Central memory CD8-positive, alpha-beta T cell (primary cell): ENCODE data around the gene ITLN1.

ENCODE experiments used
- ATAC-seq: fragments of 150-1000 bp; cut with Tn5 transposase; replicated peaks from 2 replicates; pipeline ENCODE4 v1.10.0; 2022; ENCODE audit warnings: mild to moderate bottlenecking, moderate FRiP score, moderate number of reproducible peaks; ENCODE audit not compliant: poor library complexity, severe bottlenecking; ENCODE audit errors: extremely low read depth
- DNase-seq, 2 donors: peaks; one replicate each; pipeline ENCODE4 v3.0.0; 2021; ENCODE audit warnings: low spot score in 2 of 2
- H3K27ac Mint-ChIP-seq: one replicate; pipeline ENCODE4 v1.8.0; 2022; ENCODE audit warnings: low read depth, mild to moderate bottlenecking, moderate library complexity, mixed read lengths
- H3K27me3 Mint-ChIP-seq: one replicate; pipeline ENCODE4 v1.8.0; 2022; ENCODE audit warnings: mixed read lengths
- H3K36me3 Mint-ChIP-seq: one replicate; pipeline ENCODE4 v1.8.0; 2022; ENCODE audit warnings: mild to moderate bottlenecking, moderate library complexity, mixed read lengths; ENCODE audit not compliant: insufficient read depth
- H3K4me1 Mint-ChIP-seq: one replicate; pipeline ENCODE4 v1.8.0; 2022; ENCODE audit warnings: mixed read lengths
- H3K4me3 Mint-ChIP-seq: one replicate; pipeline ENCODE4 v1.8.0; 2022; ENCODE audit warnings: mild to moderate bottlenecking, moderate library complexity, mixed read lengths
- H3K9me3 Mint-ChIP-seq: one replicate; pipeline ENCODE4 v1.8.0; 2022; ENCODE audit warnings: mixed read lengths

ITLN1 gene

DNA sequence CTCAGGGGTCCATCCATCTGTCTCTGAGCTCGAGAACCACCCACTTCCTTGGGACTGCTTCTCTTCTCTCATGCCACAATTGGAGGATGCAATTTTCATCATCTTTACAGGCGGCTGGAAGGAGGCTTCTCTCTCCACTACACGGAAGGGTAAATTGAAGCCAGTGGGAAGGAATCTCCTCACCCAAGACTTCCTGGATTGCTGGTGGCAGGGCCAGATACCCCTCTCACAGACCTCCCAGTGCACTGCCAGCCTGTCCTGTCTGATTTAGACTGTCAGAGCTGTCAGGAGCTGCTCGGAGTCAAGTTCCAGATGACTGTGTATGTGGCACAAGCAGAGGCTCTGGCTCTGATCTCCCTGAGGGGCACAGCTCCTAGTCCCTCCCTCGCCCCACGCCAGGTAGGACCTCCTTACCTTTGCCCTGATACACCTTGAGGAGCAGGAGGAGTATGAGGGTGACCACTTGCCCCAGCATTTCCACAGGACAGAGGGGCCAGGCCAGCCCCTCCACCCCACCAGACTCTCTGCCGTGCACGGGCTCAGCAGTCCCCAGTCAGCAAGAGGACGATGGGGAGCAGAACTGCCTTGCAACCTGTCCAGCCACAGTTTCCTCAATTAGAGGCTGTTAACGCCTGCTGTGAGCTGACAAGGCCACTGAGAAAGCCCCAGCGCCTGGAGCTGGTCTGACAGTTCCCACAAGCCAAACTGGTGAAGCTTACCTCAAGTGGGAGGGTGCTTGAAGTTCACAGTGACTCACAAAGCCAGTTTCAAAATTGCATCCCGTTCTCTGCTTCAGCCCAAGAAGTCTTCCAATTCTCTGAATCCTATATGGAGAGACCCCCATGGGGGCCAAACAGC, 22.5 kb downstream of the ITLN1 start, which contains the start of gene CD244:
Gene CD244 (minus strand): TSS at position 685 of the 858 bp plus-strand sequence. CDS start 210 bp downstream, at position 475.
- Mint-ChIP-seq H3K4me1 (peaks cover 54% of the 10 kb centered on the region), H3K36me3 (peaks cover 8% of the 10 kb centered on the region), H3K4me3 (peak within 1 kb of the TSS; percentile 96), H3K9me3 (no peaks in the 10 kb centered on the region), H3K27me3 (no peaks in the 10 kb centered on the region), H3K27ac (peak within 1 kb of the TSS; percentile 91)
- DNase-seq (peak; percentile 46 to 72), ATAC-seq (peak; percentile 95)

DNA sequence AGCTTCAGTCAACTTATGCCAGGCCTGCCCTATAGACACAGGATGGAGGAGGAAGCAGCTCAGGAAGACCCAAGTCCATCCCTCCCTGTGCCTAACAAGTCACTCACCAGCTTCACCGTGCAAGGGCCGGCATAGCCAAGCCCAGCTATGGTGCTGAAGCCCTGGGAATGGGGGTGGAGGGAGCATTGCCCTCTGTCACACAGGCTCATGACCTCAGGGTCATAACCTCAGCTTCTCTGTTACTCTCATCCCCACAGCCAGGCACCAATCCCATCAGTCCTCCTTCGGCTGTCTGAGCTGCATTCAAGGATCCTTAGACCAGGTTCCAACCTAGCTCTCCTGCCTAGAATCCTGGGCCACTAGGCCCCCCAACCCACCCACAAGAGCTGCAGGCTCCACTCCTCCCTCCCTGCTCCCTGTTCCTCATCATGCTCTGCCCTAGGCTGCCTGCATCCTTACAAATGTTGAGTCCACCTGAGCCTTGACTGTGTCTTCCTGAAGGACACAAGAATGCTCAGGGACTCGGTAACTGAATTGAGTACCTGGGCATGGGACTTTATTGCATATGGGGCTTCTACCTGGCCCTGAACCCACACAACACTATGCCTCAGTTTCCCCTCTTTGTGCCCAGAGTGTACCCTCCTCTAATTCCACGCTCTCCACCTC, 24.0 kb downstream of the ITLN1 start:
- DNase-seq, result no peak
- Mint-ChIP-seq H3K27ac (peak overlapping the region; percentile 91), H3K36me3 (peaks cover 8% of the 10 kb centered on the region), H3K27me3 (no peaks in the 10 kb centered on the region), H3K4me1 (peaks cover 54% of the 10 kb centered on the region), H3K9me3 (no peaks in the 10 kb centered on the region), H3K4me3 (peak overlapping the region; percentile 96)
- no peak for ATAC-seq

DNA sequence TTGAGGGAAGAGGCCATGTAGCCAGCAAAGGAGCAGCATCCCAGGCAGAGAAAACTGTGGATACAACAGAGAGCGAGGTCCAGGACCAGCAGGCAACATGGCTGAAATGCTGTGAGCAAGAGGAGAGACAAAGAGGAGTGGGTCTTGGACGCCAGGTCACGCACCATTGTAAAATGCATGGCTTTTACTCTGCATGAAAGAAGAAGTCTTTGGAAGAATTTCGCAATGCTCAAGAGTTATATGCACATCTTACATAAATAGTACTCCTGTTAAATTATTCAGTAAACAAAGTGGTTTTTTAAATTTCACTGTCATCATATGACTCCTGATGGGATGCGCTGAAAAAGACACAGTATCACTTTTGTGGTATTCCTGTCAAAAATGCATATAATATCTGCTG, 25.8 kb downstream of the ITLN1 start:
- no peak for ATAC-seq
- H3K36me3 Mint-ChIP-seq, result peaks cover 8% of the 10 kb centered on the region

DNA sequence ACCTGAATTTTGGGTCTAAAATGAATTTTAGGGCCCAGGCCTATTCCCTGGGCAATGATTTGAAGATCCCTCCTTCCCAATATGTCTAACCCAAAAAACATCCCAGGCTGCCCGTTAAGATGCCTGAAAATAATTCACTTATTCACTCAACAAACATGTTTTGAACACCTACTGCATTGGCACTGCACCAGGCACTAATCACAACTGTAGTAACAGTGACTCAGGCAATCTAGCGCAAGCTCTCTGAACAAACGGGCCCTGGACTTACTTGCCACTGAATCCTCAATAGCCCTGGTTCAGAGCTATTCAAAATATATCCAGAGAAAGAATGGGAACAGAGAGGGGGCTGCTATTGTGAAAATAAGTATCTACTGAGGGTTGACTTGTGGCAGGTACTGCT, 26.5 kb downstream of the ITLN1 start:
- peak overlapping the region; percentile 73 for H3K4me3 Mint-ChIP-seq

More for the DNA sequence above, 25.8 kb downstream of the ITLN1 start:
- no peak for DNase-seq
- H3K4me3 Mint-ChIP-seq, result peak overlapping the region; percentile 73
- no peaks in the 10 kb centered on the region for H3K27me3 Mint-ChIP-seq
- no peak overlapping the region for H3K27ac Mint-ChIP-seq
- H3K9me3 Mint-ChIP-seq, result no peaks in the 10 kb centered on the region
- H3K4me1 Mint-ChIP-seq, result peaks cover 55% of the 10 kb centered on the region

DNA sequence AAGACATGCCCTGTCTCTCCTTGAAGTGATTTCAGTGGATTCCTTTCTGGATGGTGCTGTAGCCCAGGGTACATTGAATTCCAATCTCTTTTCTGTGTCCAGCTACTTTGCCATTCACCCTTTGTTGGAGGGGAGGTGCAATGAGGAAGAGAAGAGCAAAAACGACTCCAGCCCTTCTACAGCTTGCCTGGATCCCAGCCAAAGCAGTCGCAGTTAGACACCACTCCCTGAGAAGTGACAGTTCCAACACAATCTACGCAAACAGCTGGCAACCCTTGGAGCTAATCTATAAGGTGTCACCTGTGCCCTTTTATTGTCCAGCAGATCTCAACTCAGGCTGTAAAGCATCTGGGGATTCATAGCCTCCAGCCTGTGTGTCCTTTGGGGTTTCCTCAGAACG, 26.9 kb downstream of the ITLN1 start:
- Mint-ChIP-seq H3K27ac (no peak overlapping the region), H3K4me1 (peaks cover 55% of the 10 kb centered on the region)

More for the DNA sequence above, 26.5 kb downstream of the ITLN1 start:
- H3K36me3 Mint-ChIP-seq, result peaks cover 10% of the 10 kb centered on the region
- ATAC-seq (no peak), DNase-seq (no peak)
- H3K27ac Mint-ChIP-seq, result no peak overlapping the region
- no peaks in the 10 kb centered on the region for H3K27me3 Mint-ChIP-seq
- no peaks in the 10 kb centered on the region for H3K9me3 Mint-ChIP-seq
- peaks cover 55% of the 10 kb centered on the region for H3K4me1 Mint-ChIP-seq

DNA sequence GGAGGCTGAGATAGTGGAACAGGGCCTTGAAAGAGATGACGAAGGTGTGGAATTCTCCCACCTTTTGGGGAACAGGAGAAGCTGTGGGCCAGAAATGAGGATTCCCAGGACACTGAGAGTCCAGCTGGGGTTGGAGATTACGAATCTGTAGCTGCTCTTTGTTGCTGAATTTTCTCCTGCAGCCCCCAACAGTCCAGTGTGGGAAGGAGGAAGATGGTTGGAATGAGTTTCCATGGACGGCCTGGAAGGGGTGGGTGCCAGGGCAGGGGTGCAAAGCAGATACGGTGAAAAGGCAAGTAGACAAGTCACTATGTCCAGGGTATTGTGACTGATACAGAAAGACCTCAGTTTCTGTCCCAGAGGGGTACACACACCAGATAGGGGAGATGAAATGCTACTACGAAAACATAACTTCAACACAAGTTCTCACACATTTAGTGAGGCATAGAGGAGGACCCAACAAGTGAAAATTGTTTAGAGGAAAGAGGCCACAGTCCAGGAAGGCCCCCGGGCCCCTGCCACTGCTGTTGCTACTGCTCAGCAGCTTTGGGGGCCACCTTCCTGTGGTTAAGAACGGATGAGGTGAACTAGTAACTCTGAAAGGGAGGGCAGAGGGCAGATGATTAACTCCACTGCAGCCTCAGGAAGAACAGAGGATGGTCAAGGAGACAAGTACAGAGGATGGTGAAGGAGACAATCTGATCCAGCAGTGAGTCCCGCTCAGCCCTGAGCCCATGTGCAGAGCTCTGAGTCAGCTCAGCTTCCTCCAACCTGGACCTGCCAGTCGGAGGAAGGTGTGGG, 29.6 kb downstream of the ITLN1 start:
- peaks cover 11% of the 10 kb centered on the region for H3K36me3 Mint-ChIP-seq

More for the DNA sequence above, 26.9 kb downstream of the ITLN1 start:
- DNase-seq (no peak), ATAC-seq (no peak)
- no peaks in the 10 kb centered on the region for H3K27me3 Mint-ChIP-seq
- H3K4me3 Mint-ChIP-seq, result peak overlapping the region; percentile 73
- H3K9me3 Mint-ChIP-seq, result no peaks in the 10 kb centered on the region
- peaks cover 11% of the 10 kb centered on the region for H3K36me3 Mint-ChIP-seq

DNA sequence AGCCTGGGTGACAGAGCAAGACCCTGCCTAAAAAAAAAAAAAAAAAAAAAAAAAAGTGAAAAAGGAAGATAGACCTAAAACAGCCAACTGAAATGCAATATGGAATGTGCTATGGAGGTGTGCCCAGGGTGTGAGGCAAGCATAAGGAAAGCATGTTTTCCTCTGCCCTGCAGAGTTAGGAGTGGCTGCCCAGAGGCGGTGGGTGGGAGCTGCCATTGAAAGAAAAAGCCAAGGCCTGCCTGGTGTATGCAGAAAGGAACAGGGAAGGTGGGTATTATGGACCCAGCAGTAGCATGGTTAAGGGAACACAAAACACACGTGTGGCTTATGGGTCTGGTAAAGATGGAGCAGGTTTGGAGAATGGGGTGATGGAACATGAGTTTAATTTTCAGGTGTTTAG, 31.2 kb downstream of the ITLN1 start:
- H3K27ac Mint-ChIP-seq, result no peak overlapping the region
- H3K4me1 Mint-ChIP-seq, result peaks cover 39% of the 10 kb centered on the region
- no peak overlapping the region for H3K4me3 Mint-ChIP-seq
- H3K27me3 Mint-ChIP-seq, result no peaks in the 10 kb centered on the region
- DNase-seq (no peak), ATAC-seq (no peak)
- H3K36me3 Mint-ChIP-seq, result peaks cover 10% of the 10 kb centered on the region
- no peaks in the 10 kb centered on the region for H3K9me3 Mint-ChIP-seq

More for the DNA sequence above, 29.6 kb downstream of the ITLN1 start:
- Mint-ChIP-seq H3K4me1 (peaks cover 38% of the 10 kb centered on the region), H3K27ac (no peak overlapping the region), H3K4me3 (no peak overlapping the region), H3K27me3 (no peaks in the 10 kb centered on the region), H3K9me3 (no peaks in the 10 kb centered on the region)
- ATAC-seq (peak; percentile 80), DNase-seq (peak in 1 of 2 donors; percentile 38)

DNA sequence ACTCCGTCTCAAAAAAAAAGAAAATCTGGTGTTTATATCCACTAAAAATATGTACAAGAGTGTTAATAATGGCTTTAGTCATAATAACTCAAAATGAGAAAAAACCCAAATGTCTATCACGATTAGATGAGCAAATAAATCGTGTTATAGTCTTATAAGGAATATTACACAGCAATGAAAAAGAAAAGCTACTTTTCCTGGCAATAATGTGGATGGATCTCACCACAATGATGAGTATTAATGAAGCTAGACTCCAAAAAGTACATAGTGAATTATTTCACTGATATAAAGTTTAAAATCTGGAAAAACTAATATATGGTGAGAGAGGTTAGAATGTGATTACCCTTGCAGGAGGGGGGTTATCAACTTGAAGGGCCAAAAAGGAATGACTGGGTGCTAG, 32.0 kb downstream of the ITLN1 start:
- no peaks in the 10 kb centered on the region for H3K27me3 Mint-ChIP-seq
- H3K27ac Mint-ChIP-seq, result no peak overlapping the region
- H3K4me1 Mint-ChIP-seq, result peaks cover 35% of the 10 kb centered on the region
- DNase-seq (no peak), ATAC-seq (no peak)
- H3K36me3 Mint-ChIP-seq, result peaks cover 6% of the 10 kb centered on the region
- no peak overlapping the region for H3K4me3 Mint-ChIP-seq
- H3K9me3 Mint-ChIP-seq, result peaks cover 3% of the 10 kb centered on the region

DNA sequence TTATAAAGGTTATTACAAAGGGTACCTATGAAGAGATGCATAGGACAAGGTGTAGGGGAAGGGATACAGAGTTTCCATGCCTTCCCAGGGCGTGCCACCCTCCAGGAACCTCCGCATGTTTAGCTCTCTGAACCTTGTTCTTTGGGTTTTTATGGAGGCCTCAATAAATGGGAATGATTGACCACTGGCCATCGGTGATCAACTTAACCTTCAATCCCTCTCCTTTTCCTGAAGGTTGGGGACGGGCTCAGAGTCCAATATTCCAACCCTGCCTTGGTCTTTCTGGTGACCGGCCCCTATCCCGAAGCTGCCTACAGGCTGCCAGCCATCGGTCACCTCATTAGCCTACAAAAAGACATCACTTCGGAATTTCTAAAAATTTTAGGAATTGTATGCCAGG, 34.0 kb downstream of the ITLN1 start:
- DNase-seq, result no peak
- Mint-ChIP-seq H3K9me3 (peaks cover 4% of the 10 kb centered on the region), H3K4me3 (peak overlapping the region; percentile 31), H3K27ac (no peak overlapping the region), H3K36me3 (peaks cover 7% of the 10 kb centered on the region), H3K4me1 (peaks cover 51% of the 10 kb centered on the region), H3K27me3 (no peaks in the 10 kb centered on the region)
- ATAC-seq, result no peak

DNA sequence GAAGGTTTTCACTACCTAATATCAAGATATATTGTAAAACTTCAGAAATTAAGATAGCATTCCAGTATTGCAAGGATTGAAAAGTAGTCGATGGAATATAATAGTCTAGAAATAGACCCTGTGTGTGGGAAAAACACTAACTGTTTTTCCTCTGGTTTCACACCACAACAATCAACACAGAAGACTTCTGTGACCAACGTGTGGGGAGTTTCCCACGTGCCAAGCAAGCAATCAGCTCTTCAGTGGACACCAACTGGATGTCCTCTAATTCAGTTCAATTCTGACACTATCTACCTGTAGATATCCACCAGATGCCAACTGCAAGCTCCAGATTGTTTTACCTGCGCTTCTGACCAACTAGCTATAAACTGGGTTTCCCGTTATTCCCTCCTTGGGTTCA, 34.4 kb downstream of the ITLN1 start:
- Mint-ChIP-seq H3K36me3 (peaks cover 10% of the 10 kb centered on the region), H3K9me3 (peaks cover 4% of the 10 kb centered on the region), H3K27me3 (no peaks in the 10 kb centered on the region), H3K27ac (no peak overlapping the region), H3K4me1 (peaks cover 54% of the 10 kb centered on the region), H3K4me3 (peak overlapping the region; percentile 31)
- ATAC-seq (peak; percentile 47), DNase-seq (no peak)

DNA sequence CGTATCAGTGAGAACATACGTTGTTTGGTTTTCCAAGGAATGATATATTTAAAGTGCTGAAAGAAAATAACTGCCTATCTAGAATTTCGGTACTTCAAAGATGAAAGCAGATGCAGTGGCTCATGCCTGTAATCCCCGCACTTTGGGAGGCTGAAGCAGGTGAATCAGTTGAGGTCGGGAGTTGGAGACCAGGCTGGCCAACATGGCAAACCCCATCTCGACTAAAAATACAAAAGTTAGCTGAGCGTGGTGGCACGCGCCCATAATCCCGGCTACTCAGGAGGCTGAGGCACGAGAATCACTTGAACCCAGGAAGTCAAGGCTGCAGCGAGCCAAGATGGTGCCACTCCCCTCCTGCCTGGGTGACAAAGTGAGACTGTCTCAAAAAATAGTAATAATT, 38.7 kb downstream of the ITLN1 start:
- Mint-ChIP-seq H3K27me3 (no peaks in the 10 kb centered on the region), H3K9me3 (peaks cover 4% of the 10 kb centered on the region), H3K4me1 (peaks cover 72% of the 10 kb centered on the region), H3K27ac (no peak overlapping the region), H3K36me3 (peaks cover 12% of the 10 kb centered on the region), H3K4me3 (no peak overlapping the region)
- no peak for DNase-seq
- ATAC-seq, result no peak

DNA sequence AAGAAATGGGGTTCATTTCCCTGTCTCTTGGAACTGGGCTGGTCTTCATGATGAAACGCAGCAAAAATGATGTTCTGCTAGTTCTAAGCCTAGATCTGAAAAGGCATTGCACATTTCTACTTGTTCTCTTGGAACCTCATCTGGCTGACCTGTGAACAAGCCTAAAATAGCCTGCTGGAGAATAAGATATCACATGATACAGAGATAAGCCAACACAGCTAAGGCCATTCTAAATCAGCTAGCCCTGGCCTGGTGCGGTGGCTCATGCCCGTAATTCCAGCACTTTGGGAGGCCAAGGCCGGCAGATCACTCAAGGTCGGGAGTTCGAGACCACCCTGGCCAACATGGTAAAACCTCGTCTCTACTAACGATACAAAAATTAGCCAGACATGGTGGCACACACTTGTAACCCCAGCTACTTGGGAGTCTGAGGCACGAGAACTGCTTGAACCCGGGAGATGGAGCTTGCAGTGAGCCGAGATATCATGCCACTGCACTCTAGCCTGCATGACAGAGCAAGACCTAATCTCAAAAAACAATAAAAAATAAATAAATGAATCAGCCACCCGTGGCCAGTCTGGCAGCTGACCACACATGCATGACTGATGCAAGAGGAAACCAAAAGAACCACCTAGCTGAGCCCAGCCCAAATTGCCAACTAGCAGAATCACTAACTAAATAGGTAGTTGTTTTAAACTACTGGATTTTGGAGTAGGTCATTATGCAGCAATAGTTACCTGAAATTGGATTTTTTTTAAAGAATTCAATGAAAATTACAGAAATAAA, 40.3 kb downstream of the ITLN1 start:
- Mint-ChIP-seq H3K36me3 (peaks cover 16% of the 10 kb centered on the region), H3K4me1 (peaks cover 65% of the 10 kb centered on the region), H3K4me3 (no peak overlapping the region), H3K27ac (peak overlapping the region; percentile 54), H3K27me3 (no peaks in the 10 kb centered on the region), H3K9me3 (peaks cover 4% of the 10 kb centered on the region)
- DNase-seq (no peak), ATAC-seq (no peak)
